ENCODE data around the gene KCNK15.

DNA sequence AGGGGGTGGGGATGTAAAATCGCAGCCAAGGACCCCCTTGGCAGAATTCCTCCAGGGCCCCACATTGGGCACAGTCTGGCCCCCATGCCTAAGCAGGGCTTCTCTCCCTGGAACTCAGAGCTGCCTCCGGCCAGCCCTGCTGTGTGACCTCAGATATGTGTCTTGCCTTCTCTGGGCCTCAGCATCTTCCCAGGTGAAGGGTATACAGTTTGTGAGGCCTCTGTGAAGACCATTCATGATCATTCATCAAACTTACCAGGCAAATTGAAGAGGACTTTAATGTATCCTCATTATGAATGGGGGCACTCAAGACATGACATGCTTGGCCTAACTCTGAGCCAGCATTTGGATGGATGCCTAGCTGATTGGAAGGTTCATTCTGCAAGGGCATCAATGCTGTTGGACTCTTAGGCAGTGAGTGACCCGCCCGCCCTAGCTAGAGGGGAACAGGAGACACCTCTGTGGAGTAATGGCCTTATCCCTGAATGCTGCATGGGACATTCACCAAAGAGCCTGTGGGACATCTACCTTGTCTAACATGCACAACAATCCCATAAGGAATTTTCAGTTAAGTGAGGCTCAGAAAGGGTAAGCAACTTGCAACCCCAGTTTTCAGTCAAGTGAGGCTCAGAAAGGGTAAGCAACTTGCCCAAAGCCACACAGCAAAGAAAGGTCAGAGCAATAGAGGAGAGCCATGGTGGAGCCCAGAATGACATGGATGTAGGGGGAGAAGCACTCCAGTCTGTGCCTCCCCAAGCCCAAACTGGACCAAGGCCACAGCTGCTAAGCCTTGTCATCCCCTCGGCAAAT, 30.0 kb upstream of the KCNK15 start:
- TF ChIP-seq, protein P1, sequence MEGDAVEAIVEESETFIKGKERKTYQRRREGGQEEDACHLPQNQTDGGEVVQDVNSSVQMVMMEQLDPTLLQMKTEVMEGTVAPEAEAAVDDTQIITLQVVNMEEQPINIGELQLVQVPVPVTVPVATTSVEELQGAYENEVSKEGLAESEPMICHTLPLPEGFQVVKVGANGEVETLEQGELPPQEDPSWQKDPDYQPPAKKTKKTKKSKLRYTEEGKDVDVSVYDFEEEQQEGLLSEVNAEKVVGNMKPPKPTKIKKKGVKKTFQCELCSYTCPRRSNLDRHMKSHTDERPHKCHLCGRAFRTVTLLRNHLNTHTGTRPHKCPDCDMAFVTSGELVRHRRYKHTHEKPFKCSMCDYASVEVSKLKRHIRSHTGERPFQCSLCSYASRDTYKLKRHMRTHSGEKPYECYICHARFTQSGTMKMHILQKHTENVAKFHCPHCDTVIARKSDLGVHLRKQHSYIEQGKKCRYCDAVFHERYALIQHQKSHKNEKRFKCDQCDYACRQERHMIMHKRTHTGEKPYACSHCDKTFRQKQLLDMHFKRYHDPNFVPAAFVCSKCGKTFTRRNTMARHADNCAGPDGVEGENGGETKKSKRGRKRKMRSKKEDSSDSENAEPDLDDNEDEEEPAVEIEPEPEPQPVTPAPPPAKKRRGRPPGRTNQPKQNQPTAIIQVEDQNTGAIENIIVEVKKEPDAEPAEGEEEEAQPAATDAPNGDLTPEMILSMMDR (IDR thresholded peaks at IDR 0.05 in 8 of 11, conservative IDR thresholded peaks at IDR 0.05 in 3 of 11): no peak
- no peak for TF ChIP-seq POLR2A (IDR thresholded peaks at IDR 0.05)
